Measurements from ENCODE around the gene FN3K. TPM values are rescaled to one million over a fixed set of nuclear protein-coding genes. Genes with fewer than 3 reads are reported as not detected.
A peak's percentile ranks its signal among the peaks of the same experiment; 100 is the strongest.

Gene FN3K
- total and polyA plus RNA-seq, 2 of the 8 experiments (the other 6 are each of a cell fraction or from before 2014, with no cell fraction given) = 0.88 to 14.2 TPM

GRCh38 chr17:82736511-82737185 lies 1.2 kb downstream of the FN3K start:
- POLR2A ChIA-PET (ENCODE audit: partially characterized antibody) = interaction anchor here (0.7 to 1.5 kb wide), 2 partner anchors 9 to 20 kb away, joined by 3 to 4 read pairs; partner anchors contain the start of gene FN3KRP
- FAIRE-seq (no peak), DNase-seq (ENCODE audit: low read depth in 1 of 2, low spot score in 2 of 2) (no peak)
- no peak for TF ChIP-seq KDM5A (IDR thresholded peaks at IDR 0.05; ENCODE audit: low read length)
- TF ChIP-seq ATF2 (IDR thresholded peaks at IDR 0.05; ENCODE audit: low read length) = no peak
- TF ChIP-seq ZNF274 (IDR thresholded peaks at IDR 0.05; ENCODE audit: borderline replicate concordance, extremely low read depth, low read length) = no peak
- TF ChIP-seq GTF2F1 (IDR thresholded peaks at IDR 0.05; ENCODE audit: borderline replicate concordance, low read depth, low read length) = no peak
- no peak for TF ChIP-seq CREB1 (IDR thresholded peaks at IDR 0.05)
- no peak for TF ChIP-seq BCL11A (IDR thresholded peaks at IDR 0.05; ENCODE audit: low read depth in 2 of 2, low read length in 2 of 2)
- TF ChIP-seq KDM4A (IDR thresholded peaks at IDR 0.05; ENCODE audit: low read depth, low read length, severe bottlenecking) = no peak
- no peak for TF ChIP-seq ATF3 (IDR thresholded peaks at IDR 0.05; ENCODE audit: insufficient read depth, low read depth, low read length)
- TF ChIP-seq MAFK (IDR thresholded peaks at IDR 0.05; ENCODE audit: low read depth, low read length) = no peak
- TF ChIP-seq JUN (IDR thresholded peaks at IDR 0.05; ENCODE audit: low read depth, low read length) = no peak

More at GRCh38 chr17:82736511-82737185, 1.2 kb downstream of the FN3K start:
- H3K4ac ChIP-seq (replicated peaks; ENCODE audit: insufficient read length, low read depth, low read length) = no peak overlapping the region
- H3K23ac ChIP-seq (ENCODE audit: insufficient read length) = no peak overlapping the region
- H2BK15ac ChIP-seq (ENCODE audit: low read length) = no peak overlapping the region
- CTCF ChIA-PET (ENCODE audit: partially characterized antibody) = interaction anchor here (0.8 to 1.1 kb wide), 3 partner anchors 25 to 29 kb away, joined by 3 to 5 read pairs (median 3); no protein-coding TSS in a partner anchor
- H4K91ac ChIP-seq (replicated peaks; ENCODE audit: insufficient read length, low read length) = no peak overlapping the region
- no peaks in the 10 kb centered on the region for H3K79me2 ChIP-seq (ENCODE audit: control insufficient read depth in 1 of 2, insufficient read depth in 2 of 2, low read length in 2 of 2)
- H2BK12ac ChIP-seq (ENCODE audit: low read depth, low read length) = no peak overlapping the region
- 0 out of 8 replicates have a peak overlapping the region, but pooled peaks of 2 of the 4 experiments have one; percentile 74 to 77 for H3K4me3 ChIP-seq (ENCODE audit: extremely low read depth in 1 of 4, insufficient read depth in 2 of 4, low read depth in 3 of 4, low read length in 4 of 4)
- no peak overlapping the region for H3K14ac ChIP-seq (ENCODE audit: insufficient read length)
- H3K27ac ChIP-seq (ENCODE audit: low read depth, low read length) = no peak overlapping the region
- peaks cover 0 to 3% (median 0%) of the 10 kb centered on the region in 4 experiments; a peak in 2 of 7 replicates for H3K27me3 ChIP-seq (replicated peaks in 1 of 4; ENCODE audit: control insufficient read depth in 3 of 4, extremely low read depth in 1 of 4, insufficient read depth in 3 of 4, low read length in 3 of 4)
- H3K4me1 ChIP-seq (replicated peaks in 1 of 4; ENCODE audit: control insufficient read depth in 3 of 4, insufficient read depth in 4 of 4, low read length in 3 of 4) = peaks cover 0 to 2% (median under 1%) of the 10 kb centered on the region in 4 experiments; a peak in 2 of 7 replicates
- no peak overlapping the region for H3K18ac ChIP-seq (ENCODE audit: extremely low read depth, low read length)
- H3K23me2 ChIP-seq (ENCODE audit: low read depth, low read length) = peaks cover 11% of the 10 kb centered on the region; the same call in 1 of the 2 replicates
- H3K9me3 ChIP-seq (ENCODE audit: insufficient read depth in 2 of 2, low read depth in 1 of 2, low read length in 1 of 2) = peaks cover 11 to 15% of the 10 kb centered on the region in 2 experiments
- H2AFZ ChIP-seq (ENCODE audit: low read length) = no peak overlapping the region
- no peaks in the 10 kb centered on the region for H4K20me1 ChIP-seq (replicated peaks in 1 of 2; ENCODE audit: control insufficient read depth in 1 of 2, insufficient read depth in 2 of 2, low read length in 2 of 2)
- H4K8ac ChIP-seq (ENCODE audit: extremely low read depth, insufficient read depth, low read length) = no peak overlapping the region
- no peak overlapping the region for H2BK120ac ChIP-seq (replicated peaks; ENCODE audit: low read depth, low read length)
- H3K56ac ChIP-seq (replicated peaks; ENCODE audit: insufficient read length, low read depth, low read length) = no peak overlapping the region
- peaks cover 0 to 22% (median 15%) of the 10 kb centered on the region in 4 experiments; a peak in 7 of 8 replicates for H3K36me3 ChIP-seq (ENCODE audit: control insufficient read depth in 2 of 4, insufficient read depth in 4 of 4, low read length in 3 of 4)
- peaks cover 2% of the 10 kb centered on the region; the same call in 1 of the 2 replicates for H3K79me1 ChIP-seq (ENCODE audit: low read depth, low read length)
- H2BK5ac ChIP-seq (ENCODE audit: low read depth, low read length) = no peak overlapping the region
- H3K9ac ChIP-seq (replicated peaks in 1 of 4; ENCODE audit: extremely low read depth in 1 of 4, low read depth in 3 of 4, low read length in 3 of 4) = no peak overlapping the region
- 89% methylated on average over 16 of the region's 18 CpGs; no CpG with 5 or more reads in 1 of the 2 experiments for WGBS, 2 experiments (ENCODE audit: extremely low coverage in 1 of 2, insufficient coverage in 1 of 2, insufficient read length in 1 of 2, insufficient replicate concordance in 2 of 2, low coverage in 1 of 2, low lambda C conversion rate in 2 of 2, missing lambda C conversion rate in 1 of 2)
- H2BK20ac ChIP-seq (ENCODE audit: low read length) = no peak overlapping the region
- no peak overlapping the region for H2AK5ac ChIP-seq (ENCODE audit: low read depth, low read length)
- H4K5ac ChIP-seq (ENCODE audit: insufficient read length, low read depth, low read length) = no peak overlapping the region
- H3K4me2 ChIP-seq (ENCODE audit: insufficient read depth in 1 of 2, low read depth in 2 of 2, low read length in 2 of 2) = peak overlapping the region; percentile 2 to 68; a peak in 2 of 4 replicates

Measured in H1 (cell line).